Esophagus muscularis mucosa (tissue), 4 donors: ENCODE data around the gene VPS13D. TPM values are rescaled to one million over a fixed set of nuclear protein-coding genes. Genes with fewer than 3 reads are reported as not detected.
A peak's percentile ranks its signal among the peaks of the same experiment; 100 is the strongest.

Source experiments
- DNase-seq: peaks from one replicate; pipeline ENCODE4 v3.0.0-alpha.2; 2017; ENCODE audit errors: extremely low spot score
- H3K27ac ChIP-seq, 4 donors: fragments of 200-600 bp; sonication (generic); replicated peaks in 1 of 4; 1 replicate in 3 of 4; 2 replicates in 1 of 4; pipeline ENCODE4 v1.5.1; 2016 to 2019; ENCODE audit warnings: mild to moderate bottlenecking in 1 of 4
- H3K27me3 ChIP-seq, 4 donors: fragments of 200-600 bp; sonication (generic); one replicate each; pipeline versions ENCODE4 v1.5.1 to v1.6.0; 2016 to 2019
- H3K36me3 ChIP-seq, 4 donors: fragments of 200-600 bp; sonication (generic); one replicate each; pipeline ENCODE4 v1.5.1; 2016 to 2019
- H3K4me1 ChIP-seq, 4 donors: fragments of 200-600 bp; sonication (generic); one replicate each; pipeline ENCODE4 v1.5.1; 2016 to 2019
- H3K4me3 ChIP-seq, 4 donors: fragments of 200-600 bp; sonication (generic); 1 replicate in 2 of 4; 2 replicates in 2 of 4; pipeline ENCODE4 v1.5.1; 2016 to 2019; ENCODE audit warnings: mild to moderate bottlenecking in 4 of 4, moderate library complexity in 1 of 4
- H3K9me3 ChIP-seq, 4 donors: fragments of 200-600 bp; sonication (generic); 1 replicate in 3 of 4; 2 replicates in 1 of 4; pipeline ENCODE4 v1.5.1; 2016 to 2019
- CTCF ChIP-seq, 3 experiments: fragments of 200-600 bp in 2 of 3; fragments of 450-650 bp in 1 of 3; sonication (generic) in 2 of 3; IDR thresholded peaks; one replicate each; pipeline ENCODE4 v1.5.1; 2017 to 2019; ENCODE audit warnings: antibody characterized with exemption in 3 of 3, mild to moderate bottlenecking in 2 of 3, moderate library complexity in 1 of 3
- EP300 ChIP-seq: sonication (generic); formaldehyde crosslinking; IDR thresholded peaks from one replicate; pipeline ENCODE4 v1.6.1; 2017; ENCODE audit warnings: antibody characterized with exemption
- POLR2A ChIP-seq: fragments of 450-650 bp; IDR thresholded peaks from one replicate; pipeline ENCODE4 v1.6.1; 2017; ENCODE audit warnings: antibody characterized with exemption, moderate library complexity, mild to moderate bottlenecking, low read depth
- POLR2AphosphoS5 ChIP-seq, 2 donors: sonication (generic); formaldehyde crosslinking; IDR thresholded peaks; one replicate each; pipeline ENCODE4 v1.6.1; 2017; ENCODE audit warnings: antibody characterized with exemption in 2 of 2
- WGBS: methylation state at CpG from one replicate; pipeline ENCODE4 v1.1.5; 2018; 5-methylcytosine and 5-hydroxymethylcytosine counted together
- intact Hi-C: fragments of 100-400 bp; cut with DNase I; formaldehyde crosslinking; loops from one replicate; pipeline ENCODE4 v1.15.1; 2023
- total RNA-seq, 4 donors: library from RNA; depleted of rRNA; stranded (reverse); fragments of >200 nt; gene quantifications; one replicate each; pipeline versions ENCODE4 v1.1.0 to v1.2.1, GENCODE V29; 2016

VPS13D gene
- total RNA-seq, 4 donors from 2014 or later, result 67.8 to 93.3 (median 85.4) TPM

- WGBS, result 52% methylated on average over 8 of the region's 8 CpGs
- Histone ChIP-seq H3K4me1 (peaks cover 49 to 68% (median 63%) of the 10 kb centered on the region in 4 donors), H3K4me3 (no peak overlapping the region), H3K9me3 (no peaks in the 10 kb centered on the region), H3K27me3 (no peaks in the 10 kb centered on the region), H3K36me3 (no peaks in the 10 kb centered on the region), H3K27ac (peak overlapping the region in 1 of 4 donors; percentile 18)
- intact Hi-C loops, result loop anchor here (5.0 kb wide), 3 partner anchors 47 to 88 kb away; partner anchors contain the start of gene DHRS3
- no peak for TF ChIP-seq EP300
- no peak for TF ChIP-seq POLR2A
- TF ChIP-seq CTCF (IDR thresholded peaks at IDR 0.05), result no peak
- no peak for TF ChIP-seq POLR2AphosphoS5 (IDR thresholded peaks at IDR 0.05)
- DNase-seq, result no peak
Observed at GRCh38 chr1:12544992-12545391, 315.2 kb downstream of the VPS13D start.

- 46% methylated on average over 15 of the region's 17 CpGs for WGBS
- Histone ChIP-seq H3K27ac (peak overlapping the region; percentile 86 to 94 (median 91)), H3K36me3 (no peaks in the 10 kb centered on the region), H3K27me3 (no peaks in the 10 kb centered on the region), H3K4me3 (no peak overlapping the region), H3K4me1 (peaks cover 36 to 60% (median 53%) of the 10 kb centered on the region in 4 donors), H3K9me3 (no peaks in the 10 kb centered on the region)
- TF ChIP-seq CTCF (IDR thresholded peaks at IDR 0.05), result no peak
- TF ChIP-seq POLR2AphosphoS5 (IDR thresholded peaks at IDR 0.05), result peak; percentile 50 to 57
- intact Hi-C loops, result loop anchor here (5.0 kb wide), 1 partner anchor 90 kb away; no protein-coding TSS in a partner anchor
- DNase-seq, result no peak
Observed at GRCh38 chr1:12546771-12547585, 317.1 kb downstream of the VPS13D start.

- no peaks in the 10 kb centered on the region for H3K36me3 ChIP-seq
- intact Hi-C loops, result loop anchor here (5.0 kb wide), 1 partner anchor 90 kb away; no protein-coding TSS in a partner anchor
- 85% methylated on average over 10 of the region's 20 CpGs for WGBS
- H3K4me1 ChIP-seq, result peaks cover 42 to 60% (median 54%) of the 10 kb centered on the region in 4 donors
- H3K27ac ChIP-seq, result peak overlapping the region; percentile 86 to 94 (median 91)
- no peak for DNase-seq
- no peak overlapping the region for H3K4me3 ChIP-seq
- TF ChIP-seq POLR2AphosphoS5 (IDR thresholded peaks at IDR 0.05) (no peak), CTCF (IDR thresholded peaks at IDR 0.05) (no peak), POLR2A (no peak), EP300 (no peak)
- H3K9me3 ChIP-seq, result no peaks in the 10 kb centered on the region
- H3K27me3 ChIP-seq, result no peaks in the 10 kb centered on the region
Observed at GRCh38 chr1:12547586-12548225, 317.9 kb downstream of the VPS13D start.

GRCh38 chr1:12548279-12548972 is 318.6 kb downstream of the VPS13D start:
- H3K36me3 ChIP-seq, result no peaks in the 10 kb centered on the region
- H3K27ac ChIP-seq, result peak overlapping the region; percentile 86 to 94 (median 91)
- no peak for DNase-seq
- intact Hi-C loops, result loop anchor here (5.0 kb wide), 1 partner anchor 91 kb away; no protein-coding TSS in a partner anchor
- no peaks in the 10 kb centered on the region for H3K9me3 ChIP-seq
- TF ChIP-seq POLR2AphosphoS5 (IDR thresholded peaks at IDR 0.05) (no peak), CTCF (IDR thresholded peaks at IDR 0.05) (no peak), POLR2A (no peak), EP300 (no peak)
- H3K4me3 ChIP-seq, result no peak overlapping the region
- 89% methylated on average over 5 of the region's 14 CpGs for WGBS
- peaks cover 49 to 66% (median 61%) of the 10 kb centered on the region in 4 donors for H3K4me1 ChIP-seq
- H3K27me3 ChIP-seq, result no peaks in the 10 kb centered on the region
